Measurements from ENCODE around the gene PATJ.
"Not testable (repeated sequence)": the region's sequence is repeated elsewhere in the genome, so short reads cannot be mapped to it uniquely, and the experiment has no call there.

Gene PATJ

GRCh38 chr1:61828805-61829204, 86.5 kb downstream of the PATJ start:
- no peak for DNase-seq (ENCODE audit: low read depth)

GRCh38 chr1:61836649-61837048, 94.4 kb downstream of the PATJ start:
- DNase-seq (ENCODE audit: low read depth): no peak

- not testable (repeated sequence) for DNase-seq (ENCODE audit: low read depth)
Observed at GRCh38 chr1:61837607-61838006, 95.3 kb downstream of the PATJ start.

GRCh38 chr1:61839679-61840078, 97.4 kb downstream of the PATJ start:
- no peak for DNase-seq (ENCODE audit: low read depth)

- DNase-seq (ENCODE audit: low read depth): no peak
Observed at GRCh38 chr1:61842036-61842435, 99.8 kb downstream of the PATJ start.

- no peak for DNase-seq (ENCODE audit: low read depth)
Observed at GRCh38 chr1:61842863-61843514, 100.7 kb downstream of the PATJ start.

- no peak for DNase-seq (ENCODE audit: low read depth)
Observed at GRCh38 chr1:61844006-61844405, 101.7 kb downstream of the PATJ start.

- not testable (repeated sequence) for DNase-seq (ENCODE audit: low read depth)
Observed at GRCh38 chr1:61844664-61845063, 102.4 kb downstream of the PATJ start.

- no peak for DNase-seq (ENCODE audit: low read depth)
Observed at GRCh38 chr1:61851235-61851634, 109.0 kb downstream of the PATJ start.

- no peak for DNase-seq (ENCODE audit: low read depth)
Observed at GRCh38 chr1:61851849-61852669, 109.8 kb downstream of the PATJ start.

GRCh38 chr1:61852670-61853015, 110.4 kb downstream of the PATJ start:
- no peak for DNase-seq (ENCODE audit: low read depth)

- no peak for DNase-seq (ENCODE audit: low read depth)
Observed at GRCh38 chr1:61853583-61853982, 111.3 kb downstream of the PATJ start.

GRCh38 chr1:61864489-61864888, 122.2 kb downstream of the PATJ start:
- DNase-seq (ENCODE audit: low read depth): no peak

GRCh38 chr1:61865646-61866220, 123.5 kb downstream of the PATJ start:
- no peak for DNase-seq (ENCODE audit: low read depth)

- DNase-seq (ENCODE audit: low read depth): no peak
Observed at GRCh38 chr1:61869691-61870109, 127.4 kb downstream of the PATJ start.

- no peak for DNase-seq (ENCODE audit: low read depth)
Observed at GRCh38 chr1:61872206-61872605, 129.9 kb downstream of the PATJ start.

- no peak for DNase-seq (ENCODE audit: low read depth)
Observed at GRCh38 chr1:61873581-61873980, 131.3 kb downstream of the PATJ start.

GRCh38 chr1:61873994-61874393, 131.7 kb downstream of the PATJ start:
- no peak for DNase-seq (ENCODE audit: low read depth)

- no peak for DNase-seq (ENCODE audit: low read depth)
Observed at GRCh38 chr1:61875198-61875597, 132.9 kb downstream of the PATJ start.

- not testable (repeated sequence) for DNase-seq (ENCODE audit: low read depth)
Observed at GRCh38 chr1:61879887-61880474, 137.7 kb downstream of the PATJ start.

- DNase-seq (ENCODE audit: low read depth): no peak
Observed at GRCh38 chr1:61887076-61887867, 145.0 kb downstream of the PATJ start.

GRCh38 chr1:61887931-61888564, 145.8 kb downstream of the PATJ start:
- DNase-seq (ENCODE audit: low read depth): no peak

Data from stimulated activated CD4-positive, alpha-beta T cell treated with anti-CD3 and anti-CD28 coated beads, Interleukin-2, amount 100 ng/mL, for 4 hours (primary cell).